HCT116 (cell line): ENCODE measurements around the gene SLC22A23. TPM values are rescaled to one million over a fixed set of nuclear protein-coding genes. Genes with fewer than 3 reads are reported as not detected.

Experiments
- ATAC-seq: fragments of 200-7000 bp; cut with Tn5 transposase; 2 replicates; pipeline ENCODE4 v1.9.1; 2020; ENCODE audit warnings: mild to moderate bottlenecking, moderate library complexity
- BruUV-seq: library from RNA; stranded (reverse); fragments of 400-500 nt; replicated peaks from 2 replicates; lab custom pipeline; 2021; lab: Mats Ljungman, UMichigan
- CTCF ChIA-PET: fragments of 300-600 bp; sonication (Branson Sonifier 250); formaldehyde crosslinking; loops from one replicate; lab custom pipeline; 2021; ENCODE audit warnings: antibody characterized with exemption; lab: Charles Lee
- POLR2A ChIA-PET: fragments of 300-600, 350-600 bp; sonication (Branson Sonifier 250); formaldehyde crosslinking; loops from one replicate; lab custom pipeline; 2021; ENCODE audit warnings: antibody characterized with exemption; lab: Charles Lee
- RAD21 ChIA-PET, 2 experiments: fragments of 300-600 bp; sonication (Branson Sonifier 250); formaldehyde crosslinking; loops; one replicate each; lab custom pipeline; 2023; ENCODE audit warnings: low total read pairs in 2 of 2; ENCODE audit not compliant: uncharacterized antibody in 2 of 2, unreplicated experiment in 2 of 2, low non-redundant PET in 1 of 2; lab: Charles Lee
- DNase-seq: peaks from one replicate; pipeline ENCODE4 v3.0.0-alpha.2; 2010; ENCODE audit warnings: low read depth, low spot score
- H2AFZ ChIP-seq: fragments of 200-600 bp; shearing (Covaris generic), sonication (generic); 2 replicates; pipeline ENCODE4 v1.6.1; 2017; ENCODE audit warnings: low read depth, mixed run types, mixed read lengths, antibody characterized with exemption, low read length; ENCODE audit not compliant: poor library complexity, severe bottlenecking
- H3K27ac ChIP-seq: 2 replicates; pipeline ENCODE4 v1.5.1; 2012; ENCODE audit warnings: low read depth, low read length
- H3K27me3 ChIP-seq: fragments of 200-600 bp; sonication (generic); 2 replicates; pipeline ENCODE4 v1.6.1; 2016; ENCODE audit warnings: mixed run types, low read length, mixed read lengths; ENCODE audit not compliant: insufficient read depth
- H3K36me3 ChIP-seq, 2 experiments: fragments of 200-500 bp in 1 of 2; fragments of 200-600 bp in 1 of 2; sonication (Bioruptor generic) in 1 of 2; sonication (generic) in 1 of 2; 2 replicates each; pipeline versions ENCODE4 v1.5.1 to v1.6.1; 2014 to 2016; ENCODE audit warnings: low read length in 2 of 2, inconsistent platforms in 1 of 2, mixed read lengths in 1 of 2, mixed run types in 1 of 2; ENCODE audit not compliant: insufficient read depth in 2 of 2, control insufficient read depth in 1 of 2
- H3K4me1 ChIP-seq, 2 experiments: fragments of 200-600 bp in 1 of 2; sonication (generic) in 1 of 2; 2 replicates each; pipeline versions ENCODE4 v1.5.1 to v1.6.1; 2012 to 2017; ENCODE audit warnings: low read length in 2 of 2, inconsistent platforms in 1 of 2, mild to moderate bottlenecking in 1 of 2, mixed read lengths in 1 of 2, mixed run types in 1 of 2, moderate library complexity in 1 of 2; ENCODE audit not compliant: insufficient read depth in 2 of 2, control insufficient read depth in 1 of 2
- H3K4me2 ChIP-seq: fragments of 200-600 bp; sonication (generic); 2 replicates; pipeline ENCODE4 v1.6.1; 2017; ENCODE audit warnings: mixed run types, low read length, mixed read lengths
- H3K4me3 ChIP-seq, 2 experiments: fragments of 200-600 bp in 1 of 2; sonication (generic) in 1 of 2; replicated peaks in 1 of 2; 2 replicates each; pipeline ENCODE4 v1.5.1; 2011 to 2016; ENCODE audit warnings: low read length in 2 of 2, control low read depth in 1 of 2, low read depth in 1 of 2, mild to moderate bottlenecking in 1 of 2, mixed read lengths in 1 of 2, mixed run types in 1 of 2
- H3K79me2 ChIP-seq: fragments of 200-600 bp; sonication (generic); 2 replicates; pipeline ENCODE4 v1.6.1; 2017; ENCODE audit warnings: mild to moderate bottlenecking, mixed run types, low read length, moderate library complexity, mixed read lengths; ENCODE audit not compliant: insufficient read depth
- H3K9ac ChIP-seq: fragments of 200-600 bp; sonication (generic); 2 replicates; pipeline ENCODE4 v1.6.1; 2016; ENCODE audit warnings: low read length, mixed read lengths
- H3K9me2 ChIP-seq: fragments of 200-600 bp; sonication (generic), shearing (Covaris generic); 2 replicates; pipeline ENCODE4 v1.6.1; 2017; ENCODE audit warnings: mixed run types, mild to moderate bottlenecking, moderate library complexity; ENCODE audit not compliant: insufficient read depth
- H3K9me3 ChIP-seq, 2 experiments: fragments of 200-500 bp in 1 of 2; fragments of 200-600 bp in 1 of 2; sonication (Bioruptor generic) in 1 of 2; sonication (generic) in 1 of 2; 2 replicates each; pipeline ENCODE4 v1.6.1; 2014 to 2017; ENCODE audit warnings: low read length in 2 of 2, mixed read lengths in 2 of 2, inconsistent platforms in 1 of 2, low read depth in 1 of 2, mild to moderate bottlenecking in 1 of 2, mixed run types in 1 of 2, moderate library complexity in 1 of 2; ENCODE audit not compliant: control insufficient read depth in 1 of 2, insufficient read depth in 1 of 2
- H4K20me1 ChIP-seq: fragments of 200-600 bp; sonication (generic), shearing (Covaris generic); 2 replicates; pipeline ENCODE4 v1.6.1; 2017; ENCODE audit warnings: mixed run types, mild to moderate bottlenecking, moderate library complexity; ENCODE audit not compliant: insufficient read depth
- EZH2phosphoT487 ChIP-seq: fragments of 200-600 bp; IDR thresholded peaks from 2 replicates; pipeline ENCODE4 v1.6.1; 2018; ENCODE audit warnings: antibody characterized with exemption, borderline replicate concordance
- MAX ChIP-seq: IDR thresholded peaks from 2 replicates; pipeline ENCODE4 v1.6.1; 2012
- RAD21 ChIP-seq: IDR thresholded peaks from 2 replicates; pipeline ENCODE4 v1.6.1; 2012; ENCODE audit warnings: low read depth, mild to moderate bottlenecking
- SRF ChIP-seq: IDR thresholded peaks from 2 replicates; pipeline ENCODE4 v1.6.1; 2012; ENCODE audit warnings: low read depth
- ZBTB33 ChIP-seq: IDR thresholded peaks from 2 replicates; pipeline ENCODE4 v1.6.1; 2011; ENCODE audit warnings: mild to moderate bottlenecking, low read length, moderate library complexity; ENCODE audit not compliant: insufficient replicate concordance; ENCODE audit errors: extremely low read depth
- intact Hi-C: fragments of 100-400 bp; cut with micrococcal nuclease; formaldehyde crosslinking; loops from 2 replicates; pipeline ENCODE4 v1.10.0; 2022
- total RNA-seq: library from RNA; stranded (reverse); gene quantifications from one replicate; pipeline ENCODE4 v1.2.1, GENCODE V29; 2021; ENCODE audit not compliant: unreplicated experiment
- TF ChIP-seq, protein P1 (sequence below), 3 experiments: fragments of 200-600 bp in 1 of 3; sonication (generic) in 1 of 3; IDR thresholded peaks in 2 of 3; conservative IDR thresholded peaks in 1 of 3; 2 replicates each; pipeline ENCODE4 v1.5.1; 2012 to 2017; ENCODE audit warnings: low read depth in 2 of 3, low read length in 2 of 3, antibody characterized with exemption in 1 of 3, borderline replicate concordance in 1 of 3, control low read depth in 1 of 3, mild to moderate bottlenecking in 1 of 3, mixed read lengths in 1 of 3, mixed run types in 1 of 3, moderate library complexity in 1 of 3; ENCODE audit not compliant: insufficient read depth in 1 of 3

Gene SLC22A23
- total RNA-seq, 1 experiment from 2014 or later: 11.5 TPM

GRCh38 chr6:3296078-3296477, 160.8 kb downstream of the SLC22A23 start:
- Histone ChIP-seq H3K27ac (no peak overlapping the region), H3K9ac (no peak overlapping the region), H3K36me3 (no peaks in the 10 kb centered on the region), H4K20me1 (no peaks in the 10 kb centered on the region), H2AFZ (no peak overlapping the region), H3K4me2 (no peak overlapping the region), H3K27me3 (no peaks in the 10 kb centered on the region), H3K9me2 (no peaks in the 10 kb centered on the region), H3K4me1 (no peaks in the 10 kb centered on the region), H3K79me2 (no peaks in the 10 kb centered on the region), H3K9me3 (no peaks in the 10 kb centered on the region), H3K4me3 (no peak overlapping the region)
- ChIA-PET POLR2A (no interaction called here), RAD21 (no interaction called here), CTCF (no interaction called here)
- DNase-seq: no peak
- no peak for ATAC-seq
- intact Hi-C loops: loop anchor here (5.0 kb wide), 1 partner anchor 436 kb away; no protein-coding TSS in a partner anchor
- BruUV-seq: no TSS peak
- TF ChIP-seq ZBTB33 (no peak), EZH2phosphoT487 (no peak)

GRCh38 chr6:3294921-3295871, 161.7 kb downstream of the SLC22A23 start:
- no peaks in the 10 kb centered on the region for H3K27me3 ChIP-seq
- H3K9ac ChIP-seq: no peak overlapping the region
- H3K4me3 ChIP-seq: no peak overlapping the region
- H3K27ac ChIP-seq: no peak overlapping the region
- ATAC-seq (peak; percentile 70), DNase-seq (no peak)
- TF ChIP-seq RAD21 (peak; percentile 54), MAX (no peak), SRF (no peak)
- TF ChIP-seq, protein P1, sequence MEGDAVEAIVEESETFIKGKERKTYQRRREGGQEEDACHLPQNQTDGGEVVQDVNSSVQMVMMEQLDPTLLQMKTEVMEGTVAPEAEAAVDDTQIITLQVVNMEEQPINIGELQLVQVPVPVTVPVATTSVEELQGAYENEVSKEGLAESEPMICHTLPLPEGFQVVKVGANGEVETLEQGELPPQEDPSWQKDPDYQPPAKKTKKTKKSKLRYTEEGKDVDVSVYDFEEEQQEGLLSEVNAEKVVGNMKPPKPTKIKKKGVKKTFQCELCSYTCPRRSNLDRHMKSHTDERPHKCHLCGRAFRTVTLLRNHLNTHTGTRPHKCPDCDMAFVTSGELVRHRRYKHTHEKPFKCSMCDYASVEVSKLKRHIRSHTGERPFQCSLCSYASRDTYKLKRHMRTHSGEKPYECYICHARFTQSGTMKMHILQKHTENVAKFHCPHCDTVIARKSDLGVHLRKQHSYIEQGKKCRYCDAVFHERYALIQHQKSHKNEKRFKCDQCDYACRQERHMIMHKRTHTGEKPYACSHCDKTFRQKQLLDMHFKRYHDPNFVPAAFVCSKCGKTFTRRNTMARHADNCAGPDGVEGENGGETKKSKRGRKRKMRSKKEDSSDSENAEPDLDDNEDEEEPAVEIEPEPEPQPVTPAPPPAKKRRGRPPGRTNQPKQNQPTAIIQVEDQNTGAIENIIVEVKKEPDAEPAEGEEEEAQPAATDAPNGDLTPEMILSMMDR (IDR thresholded peaks at IDR 0.05 in 2 of 3, conservative IDR thresholded peaks at IDR 0.05 in 1 of 3; ENCODE audit: borderline replicate concordance in 1 of 3, insufficient read depth in 1 of 3, low read depth in 2 of 3, low read length in 2 of 3): peak; percentile 22 to 29 (median 29); a peak in 5 of 6 replicates
- H3K79me2 ChIP-seq: no peaks in the 10 kb centered on the region
- no peaks in the 10 kb centered on the region for H4K20me1 ChIP-seq
- BruUV-seq: no TSS peak
- H3K9me2 ChIP-seq: no peaks in the 10 kb centered on the region
- no peaks in the 10 kb centered on the region for H3K36me3 ChIP-seq
- H3K9me3 ChIP-seq: no peaks in the 10 kb centered on the region
- ChIA-PET RAD21 (no interaction called here), CTCF (no interaction called here), POLR2A (no interaction called here)
- intact Hi-C loops: loop anchor here (5.0 kb wide), 1 partner anchor 437 kb away; no protein-coding TSS in a partner anchor
- H2AFZ ChIP-seq: no peak overlapping the region
- no peaks in the 10 kb centered on the region for H3K4me1 ChIP-seq
- H3K4me2 ChIP-seq: no peak overlapping the region
